Vagina (tissue), 2 donors: ENCODE data around the gene KLHL4.

Experiments
- CTCF ChIP-seq, 3 experiments: fragments of 450-650 bp in 2 of 3; fragments of 200-600 bp in 1 of 3; sonication (generic) in 1 of 3; IDR thresholded peaks; one replicate each; pipeline ENCODE4 v1.5.1; 2017 to 2019; ENCODE audit warnings: antibody characterized with exemption in 3 of 3, mild to moderate bottlenecking in 2 of 3, moderate library complexity in 2 of 3
- POLR2A ChIP-seq, 2 donors: fragments of 450-650 bp; IDR thresholded peaks; one replicate each; pipeline ENCODE4 v1.6.1; 2017; ENCODE audit warnings: antibody characterized with exemption in 2 of 2, mild to moderate bottlenecking in 2 of 2, moderate library complexity in 2 of 2
- POLR2AphosphoS5 ChIP-seq, 2 donors: sonication (generic); formaldehyde crosslinking; IDR thresholded peaks; one replicate each; pipeline ENCODE4 v1.9.0; 2017; ENCODE audit warnings: antibody characterized with exemption in 2 of 2, mild to moderate bottlenecking in 2 of 2, low read depth in 1 of 2; ENCODE audit not compliant: insufficient read depth in 1 of 2

GRCh38 chrX:87578978-87579377 is 61.4 kb downstream of the KLHL4 start:
- TF ChIP-seq CTCF (IDR thresholded peaks at IDR 0.05) (no peak), POLR2A (IDR thresholded peaks at IDR 0.05) (no peak), POLR2AphosphoS5 (IDR thresholded peaks at IDR 0.05; ENCODE audit: insufficient read depth in 1 of 2, low read depth in 1 of 2) (no peak)
